ENCODE data around the gene SLC38A1. TPM values are rescaled to one million over a fixed set of nuclear protein-coding genes. Genes with fewer than 3 reads are reported as not detected.

Gene SLC38A1
- total RNA-seq, 1 experiment from 2014 or later: 95.8 TPM

GRCh38 chr12:46147144-46147543 lies 121.7 kb downstream of the SLC38A1 start:
- no peak for DNase-seq
- no peaks in the 10 kb centered on the region for H3K27me3 ChIP-seq (ENCODE audit: control insufficient read depth, insufficient read depth, low read length)
- no peaks in the 10 kb centered on the region for H3K36me3 ChIP-seq (replicated peaks; ENCODE audit: control insufficient read depth, insufficient read depth, low read length)
- no peak overlapping the region for H3K4me3 ChIP-seq (ENCODE audit: insufficient read depth, low read depth, low read length)

- Histone ChIP-seq H3K27me3 (ENCODE audit: control insufficient read depth, insufficient read depth, low read length) (no peaks in the 10 kb centered on the region), H3K36me3 (replicated peaks; ENCODE audit: control insufficient read depth, insufficient read depth, low read length) (no peaks in the 10 kb centered on the region), H3K4me3 (ENCODE audit: insufficient read depth, low read depth, low read length) (no peak overlapping the region)
- DNase-seq: no peak
Measured at GRCh38 chr12:46145881-46146280, 123.0 kb downstream of the SLC38A1 start.

GRCh38 chr12:46144433-46144832 lies 124.4 kb downstream of the SLC38A1 start:
- no peak for DNase-seq
- no peaks in the 10 kb centered on the region for H3K27me3 ChIP-seq (ENCODE audit: control insufficient read depth, insufficient read depth, low read length)

GRCh38 chr12:46136249-46136648 lies 132.6 kb downstream of the SLC38A1 start:
- H3K36me3 ChIP-seq (replicated peaks; ENCODE audit: control insufficient read depth, insufficient read depth, low read length): no peaks in the 10 kb centered on the region
- DNase-seq: no peak
- no peak overlapping the region for H3K4me3 ChIP-seq (ENCODE audit: insufficient read depth, low read depth, low read length)
- H3K27me3 ChIP-seq (ENCODE audit: control insufficient read depth, insufficient read depth, low read length): no peaks in the 10 kb centered on the region

More at GRCh38 chr12:46144433-46144832, 124.4 kb downstream of the SLC38A1 start:
- no peak overlapping the region for H3K4me3 ChIP-seq (ENCODE audit: insufficient read depth, low read depth, low read length)
- H3K36me3 ChIP-seq (replicated peaks; ENCODE audit: control insufficient read depth, insufficient read depth, low read length): no peaks in the 10 kb centered on the region

- no peak for DNase-seq
- Histone ChIP-seq H3K4me3 (ENCODE audit: insufficient read depth, low read depth, low read length) (no peak overlapping the region), H3K27me3 (ENCODE audit: control insufficient read depth, insufficient read depth, low read length) (no peaks in the 10 kb centered on the region), H3K36me3 (replicated peaks; ENCODE audit: control insufficient read depth, insufficient read depth, low read length) (no peaks in the 10 kb centered on the region)
Measured at GRCh38 chr12:46135750-46136149, 133.1 kb downstream of the SLC38A1 start.

- no peaks in the 10 kb centered on the region for H3K27me3 ChIP-seq (ENCODE audit: control insufficient read depth, insufficient read depth, low read length)
- DNase-seq: no peak
- no peaks in the 10 kb centered on the region for H3K36me3 ChIP-seq (replicated peaks; ENCODE audit: control insufficient read depth, insufficient read depth, low read length)
- no peak overlapping the region for H3K4me3 ChIP-seq (ENCODE audit: insufficient read depth, low read depth, low read length)
Measured at GRCh38 chr12:46134852-46135251, 134.0 kb downstream of the SLC38A1 start.

- Histone ChIP-seq H3K36me3 (replicated peaks; ENCODE audit: control insufficient read depth, insufficient read depth, low read length) (no peaks in the 10 kb centered on the region), H3K27me3 (ENCODE audit: control insufficient read depth, insufficient read depth, low read length) (no peaks in the 10 kb centered on the region), H3K4me3 (ENCODE audit: insufficient read depth, low read depth, low read length) (no peak overlapping the region)
- DNase-seq: no peak
Measured at GRCh38 chr12:46134205-46134811, 134.5 kb downstream of the SLC38A1 start.

GRCh38 chr12:46133751-46134150 lies 135.1 kb downstream of the SLC38A1 start:
- no peak for DNase-seq
- Histone ChIP-seq H3K4me3 (ENCODE audit: insufficient read depth, low read depth, low read length) (no peak overlapping the region), H3K27me3 (ENCODE audit: control insufficient read depth, insufficient read depth, low read length) (no peaks in the 10 kb centered on the region), H3K36me3 (replicated peaks; ENCODE audit: control insufficient read depth, insufficient read depth, low read length) (no peaks in the 10 kb centered on the region)

Other genes starting within 250 kb of the SLC38A1 start
- 166 and 211 TPM in 2 replicates for gene SLC38A2, start 103.7 kb upstream of the SLC38A1 start, total RNA-seq (2014; rRNA removed; shearing (Covaris generic))

All from H7 (cell line).